ENCODE results near the gene FGF14. TPM values are rescaled to one million over a fixed set of nuclear protein-coding genes. Genes with fewer than 3 reads are reported as not detected.

Gene FGF14
- total RNA-seq, 1 donor from 2014 or later = not detected

DNA sequence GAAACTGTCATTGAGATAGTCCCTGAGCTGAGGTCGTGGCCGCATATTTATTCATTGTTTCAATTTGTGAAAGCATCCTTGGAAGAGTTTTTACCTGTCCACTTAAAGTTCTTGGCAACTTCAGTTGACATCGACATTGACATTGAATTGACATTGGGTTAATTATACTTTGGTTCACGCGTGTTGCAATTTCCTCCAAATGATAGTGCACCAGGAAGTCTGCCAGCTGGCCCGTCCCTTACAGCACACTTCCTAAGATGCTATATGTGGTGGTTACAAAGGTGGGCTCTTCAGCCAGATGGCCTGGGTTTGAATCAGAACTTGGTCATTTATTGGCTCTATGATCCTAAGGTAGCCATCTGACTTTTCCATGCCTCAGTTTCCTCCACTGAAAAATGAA lies 176.0 kb downstream of the FGF14 start:
- no peak for DNase-seq (ENCODE audit: low read depth)
- TF ChIP-seq, protein P1, sequence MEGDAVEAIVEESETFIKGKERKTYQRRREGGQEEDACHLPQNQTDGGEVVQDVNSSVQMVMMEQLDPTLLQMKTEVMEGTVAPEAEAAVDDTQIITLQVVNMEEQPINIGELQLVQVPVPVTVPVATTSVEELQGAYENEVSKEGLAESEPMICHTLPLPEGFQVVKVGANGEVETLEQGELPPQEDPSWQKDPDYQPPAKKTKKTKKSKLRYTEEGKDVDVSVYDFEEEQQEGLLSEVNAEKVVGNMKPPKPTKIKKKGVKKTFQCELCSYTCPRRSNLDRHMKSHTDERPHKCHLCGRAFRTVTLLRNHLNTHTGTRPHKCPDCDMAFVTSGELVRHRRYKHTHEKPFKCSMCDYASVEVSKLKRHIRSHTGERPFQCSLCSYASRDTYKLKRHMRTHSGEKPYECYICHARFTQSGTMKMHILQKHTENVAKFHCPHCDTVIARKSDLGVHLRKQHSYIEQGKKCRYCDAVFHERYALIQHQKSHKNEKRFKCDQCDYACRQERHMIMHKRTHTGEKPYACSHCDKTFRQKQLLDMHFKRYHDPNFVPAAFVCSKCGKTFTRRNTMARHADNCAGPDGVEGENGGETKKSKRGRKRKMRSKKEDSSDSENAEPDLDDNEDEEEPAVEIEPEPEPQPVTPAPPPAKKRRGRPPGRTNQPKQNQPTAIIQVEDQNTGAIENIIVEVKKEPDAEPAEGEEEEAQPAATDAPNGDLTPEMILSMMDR (IDR thresholded peaks at IDR 0.05; ENCODE audit: insufficient read depth, low read length, poor library complexity, severe bottlenecking) = no peak
- Histone ChIP-seq H3K36me3 (ENCODE audit: control insufficient read depth, insufficient read depth, low read length) (no peaks in the 10 kb centered on the region), H3K27me3 (ENCODE audit: control insufficient read depth, insufficient read depth, low read length) (no peaks in the 10 kb centered on the region), H3K4me3 (ENCODE audit: low read depth, low read length) (no peak overlapping the region)

DNA sequence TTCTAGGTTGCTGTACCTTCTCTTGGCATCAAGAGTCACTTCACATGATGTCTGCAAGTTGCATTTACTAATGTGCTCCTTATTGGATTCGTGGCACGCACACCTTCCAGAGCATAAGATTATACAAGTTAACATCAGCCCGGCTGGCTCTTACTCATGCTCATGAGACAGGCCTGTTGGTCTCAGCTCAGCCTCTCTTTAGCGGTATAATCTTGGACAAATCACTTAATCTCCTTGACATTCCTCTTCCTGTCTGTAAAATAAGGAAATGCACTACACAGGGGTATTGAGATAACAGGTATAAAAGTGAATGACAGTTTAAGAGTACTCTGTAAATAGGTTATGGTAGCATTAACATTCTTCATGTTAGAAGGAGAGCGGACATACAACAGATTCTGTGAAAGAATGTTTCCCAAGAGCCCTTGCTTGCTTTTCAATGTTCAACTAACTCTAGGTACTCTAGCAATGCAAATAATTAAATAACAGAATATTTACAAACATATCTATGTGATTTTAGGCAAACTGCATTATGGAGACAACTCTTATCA lies 181.1 kb downstream of the FGF14 start:
- Histone ChIP-seq H3K36me3 (ENCODE audit: control insufficient read depth, insufficient read depth, low read length) (no peaks in the 10 kb centered on the region), H3K27me3 (ENCODE audit: control insufficient read depth, insufficient read depth, low read length) (no peaks in the 10 kb centered on the region), H3K4me3 (ENCODE audit: low read depth, low read length) (no peak overlapping the region)
- DNase-seq (ENCODE audit: low read depth) = no peak
- TF ChIP-seq, protein P1 (IDR thresholded peaks at IDR 0.05; ENCODE audit: insufficient read depth, low read length, poor library complexity, severe bottlenecking) = no peak

DNA sequence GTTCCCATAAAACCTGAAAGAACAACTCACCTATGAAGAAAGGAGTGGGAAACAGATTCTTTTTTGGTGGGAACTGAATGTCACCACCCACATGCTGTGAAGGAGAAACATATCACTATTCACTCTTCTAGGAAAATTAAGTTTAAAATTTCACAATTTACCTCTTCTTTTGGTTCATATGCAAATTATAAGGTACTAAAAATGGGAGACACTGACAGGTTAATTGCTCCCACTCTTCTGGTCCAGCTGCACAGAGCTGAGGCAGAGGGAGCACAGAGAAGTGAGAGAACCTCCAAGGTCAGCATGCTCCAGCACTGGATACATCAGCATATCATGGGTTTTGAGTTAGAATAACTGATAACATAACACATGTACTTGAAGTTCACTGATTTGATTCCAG lies 186.9 kb downstream of the FGF14 start:
- DNase-seq (ENCODE audit: low read depth) = no peak
- Histone ChIP-seq H3K4me3 (ENCODE audit: low read depth, low read length) (no peak overlapping the region), H3K27me3 (ENCODE audit: control insufficient read depth, insufficient read depth, low read length) (no peaks in the 10 kb centered on the region), H3K36me3 (ENCODE audit: control insufficient read depth, insufficient read depth, low read length) (no peaks in the 10 kb centered on the region)
- TF ChIP-seq, protein P1 (IDR thresholded peaks at IDR 0.05; ENCODE audit: insufficient read depth, low read length, poor library complexity, severe bottlenecking) = no peak

DNA sequence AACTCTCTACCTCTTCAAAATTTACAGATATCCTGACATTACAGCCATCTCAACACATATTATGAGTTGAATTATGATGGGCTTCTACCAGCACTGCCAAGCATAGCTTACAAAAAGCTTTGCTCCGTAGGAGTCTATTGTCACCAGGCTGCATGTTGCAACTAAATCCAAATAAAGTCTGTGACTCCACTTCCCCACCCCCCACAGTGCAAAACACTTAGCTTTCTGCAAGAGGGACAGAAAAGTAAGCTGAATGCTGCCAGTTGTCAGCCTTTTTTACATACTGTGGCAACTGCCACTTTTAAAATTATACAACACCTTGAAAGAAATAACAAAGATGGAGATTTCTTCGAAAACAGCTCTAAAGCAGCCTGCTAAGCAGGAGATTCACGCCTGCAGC lies 189.1 kb downstream of the FGF14 start:
- Histone ChIP-seq H3K27me3 (ENCODE audit: control insufficient read depth, insufficient read depth, low read length) (no peaks in the 10 kb centered on the region), H3K4me3 (ENCODE audit: low read depth, low read length) (no peak overlapping the region), H3K36me3 (ENCODE audit: control insufficient read depth, insufficient read depth, low read length) (no peaks in the 10 kb centered on the region)
- no peak for DNase-seq (ENCODE audit: low read depth)
- TF ChIP-seq, protein P1 (IDR thresholded peaks at IDR 0.05; ENCODE audit: insufficient read depth, low read length, poor library complexity, severe bottlenecking) = no peak

DNA sequence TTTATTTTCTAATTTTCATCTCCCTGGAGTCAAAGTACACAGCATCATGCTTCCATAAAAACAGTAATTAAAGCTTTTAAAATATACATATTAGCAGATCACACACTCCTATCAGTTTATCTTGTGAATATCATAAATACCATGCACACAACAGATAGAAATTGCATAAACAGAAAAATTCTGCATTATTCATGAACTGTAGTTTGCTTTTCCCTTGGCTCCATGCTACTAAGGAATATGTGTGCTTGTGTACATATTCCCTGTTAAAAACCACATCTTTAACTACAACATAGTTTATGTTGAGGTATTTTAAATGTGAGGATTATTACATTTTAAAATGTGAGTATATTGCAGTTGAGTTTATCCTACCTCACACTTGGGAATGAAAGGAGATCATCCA lies 193.5 kb downstream of the FGF14 start:
- no peak for DNase-seq (ENCODE audit: low read depth)
- Histone ChIP-seq H3K36me3 (ENCODE audit: control insufficient read depth, insufficient read depth, low read length) (no peaks in the 10 kb centered on the region), H3K4me3 (ENCODE audit: low read depth, low read length) (no peak overlapping the region), H3K27me3 (ENCODE audit: control insufficient read depth, insufficient read depth, low read length) (no peaks in the 10 kb centered on the region)
- TF ChIP-seq, protein P1 (IDR thresholded peaks at IDR 0.05; ENCODE audit: insufficient read depth, low read length, poor library complexity, severe bottlenecking) = no peak

DNA sequence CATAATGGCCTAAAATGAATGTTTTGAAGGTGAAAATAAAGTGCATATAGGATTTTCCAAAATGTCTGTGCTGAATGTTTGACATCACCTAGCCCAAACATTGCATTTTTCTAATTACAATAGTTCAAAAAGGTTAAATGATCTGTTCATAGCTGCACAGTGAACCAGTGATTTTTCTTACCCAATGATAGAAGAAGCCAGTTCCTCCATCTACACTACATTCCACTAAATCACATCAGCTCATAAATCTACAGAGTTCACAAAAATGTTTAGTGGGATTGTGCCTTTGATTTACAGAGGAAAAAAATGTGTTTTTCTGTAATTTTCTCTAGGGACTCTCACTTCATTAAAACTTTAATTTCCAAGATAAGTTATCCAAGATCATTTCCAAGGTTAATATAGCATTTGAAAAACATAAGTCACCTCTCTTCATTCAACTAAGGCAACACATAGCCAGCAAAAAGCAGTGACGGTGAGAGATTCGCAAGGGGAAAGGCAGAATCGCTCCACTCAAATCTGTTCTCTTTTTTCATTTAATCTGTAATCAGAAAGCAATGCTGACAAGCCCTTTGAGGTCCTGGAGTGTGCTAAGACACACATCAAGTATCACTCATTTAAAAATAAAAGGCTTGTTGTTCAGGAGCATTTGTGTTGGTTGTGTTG lies 194.0 kb downstream of the FGF14 start:
- TF ChIP-seq, protein P1 (IDR thresholded peaks at IDR 0.05; ENCODE audit: insufficient read depth, low read length, poor library complexity, severe bottlenecking) = no peak
- no peak overlapping the region for H3K4me3 ChIP-seq (ENCODE audit: low read depth, low read length)
- no peak for DNase-seq (ENCODE audit: low read depth)
- H3K36me3 ChIP-seq (ENCODE audit: control insufficient read depth, insufficient read depth, low read length) = no peaks in the 10 kb centered on the region
- no peaks in the 10 kb centered on the region for H3K27me3 ChIP-seq (ENCODE audit: control insufficient read depth, insufficient read depth, low read length)
